ENCODE results near the gene ZNF837. TPM values are rescaled to one million over a fixed set of nuclear protein-coding genes. Genes with fewer than 3 reads are reported as not detected.

The ZNF837 gene
- 1.1 to 1.5 TPM (median 1.2 TPM) in 5 replicates for total RNA-seq (2022; extraction: Qiagen RNA extraction; ENCODE audit: low read depth)

GRCh38 chr19:58380662-58381459 lies at the start of gene ZNF837:
Gene ZNF837, minus strand, starts transcription at chr19:58381030. Its CDS starts 11,698 bp downstream, at chr19:58369332.

DNA sequence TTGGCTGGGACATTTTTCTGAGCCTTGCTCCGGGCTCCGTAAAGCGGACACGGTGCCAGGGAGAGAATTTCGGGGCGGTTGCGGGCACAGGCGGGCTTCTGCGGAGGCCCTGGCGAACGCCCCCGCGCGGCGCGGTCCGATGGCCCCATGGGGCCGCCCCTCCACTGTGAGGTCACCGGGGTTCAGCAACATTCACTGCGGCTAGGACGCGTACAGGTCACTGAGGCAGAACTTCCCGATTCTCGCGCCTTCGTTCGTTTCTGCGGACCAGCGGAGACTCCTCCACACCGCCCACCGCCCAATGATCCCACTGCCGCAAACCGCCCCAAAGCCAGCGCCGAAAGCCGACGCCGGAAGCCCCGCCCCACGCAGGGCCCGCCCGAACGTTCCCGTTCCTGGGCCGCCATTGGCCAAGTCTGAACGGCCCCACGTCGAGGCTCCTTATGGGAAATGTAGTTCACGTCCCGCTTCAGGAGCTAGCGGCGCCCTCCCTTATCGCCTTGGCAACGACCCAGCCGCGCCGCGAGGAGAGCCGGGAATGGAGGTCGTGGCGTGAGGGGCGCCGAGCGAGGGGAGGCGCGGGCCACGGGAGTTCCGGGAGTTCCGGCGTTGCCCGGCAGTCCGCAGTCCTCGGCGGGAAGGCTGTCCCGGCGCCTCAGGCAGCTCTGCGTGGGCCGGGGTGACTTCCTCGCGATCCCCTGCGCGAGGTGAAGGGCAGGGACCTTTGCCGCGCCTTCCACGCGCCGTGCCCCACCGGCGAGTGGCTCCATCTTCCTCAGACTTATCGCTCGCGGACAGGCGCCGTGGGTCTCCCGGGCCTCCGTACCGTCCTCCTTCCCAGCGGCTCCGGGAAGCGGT lies 27.6 kb upstream of the ZNF837 start, which contains the start of gene ZNF584:
Gene ZNF584 (plus strand): TSS at position 498 of the 858 bp plus-strand sequence. CDS start 499 bp downstream, outside the sequence.

DNA sequence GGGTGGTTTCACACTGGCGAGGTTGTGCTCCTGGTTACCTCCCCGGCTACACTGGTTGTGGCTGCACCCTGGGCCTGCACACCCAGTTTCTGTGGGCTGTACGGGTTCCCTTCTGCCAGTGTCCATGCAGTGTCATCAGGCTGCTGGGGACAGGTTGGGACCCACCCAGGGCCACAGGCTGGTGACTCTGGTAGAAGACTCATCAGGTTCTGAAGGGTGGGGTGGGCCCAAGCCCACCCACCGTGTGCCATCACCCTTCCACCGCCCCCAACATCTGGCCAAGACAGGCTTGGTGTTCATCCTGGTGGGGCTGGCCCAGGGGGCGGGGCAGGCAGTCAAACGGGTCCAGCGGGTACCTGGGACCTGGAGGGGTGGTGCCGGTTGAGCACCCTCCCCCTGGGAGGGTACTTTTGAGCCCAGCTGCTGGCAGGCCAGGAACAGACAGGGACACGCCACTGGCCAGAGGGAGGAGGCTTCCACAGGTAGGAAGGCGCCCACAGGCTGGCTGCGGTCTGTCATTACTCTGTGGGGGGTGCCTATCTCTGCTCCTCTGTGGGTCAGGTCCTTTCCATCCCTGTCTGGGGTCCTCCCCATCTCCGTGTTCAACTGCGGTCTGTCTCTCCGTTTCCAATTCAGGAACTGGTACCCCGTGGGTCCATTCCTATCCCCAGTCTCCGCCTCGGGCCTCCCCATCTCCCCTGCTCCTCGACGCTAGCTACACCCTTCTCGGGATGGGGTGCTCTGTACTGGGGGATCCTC lies 14.6 kb upstream of the ZNF837 start, which contains the start of gene RNF225:
Gene RNF225 (plus strand): TSS at position 437 of the 759 bp plus-strand sequence. CDS start 434 bp downstream, outside the sequence.

DNA sequence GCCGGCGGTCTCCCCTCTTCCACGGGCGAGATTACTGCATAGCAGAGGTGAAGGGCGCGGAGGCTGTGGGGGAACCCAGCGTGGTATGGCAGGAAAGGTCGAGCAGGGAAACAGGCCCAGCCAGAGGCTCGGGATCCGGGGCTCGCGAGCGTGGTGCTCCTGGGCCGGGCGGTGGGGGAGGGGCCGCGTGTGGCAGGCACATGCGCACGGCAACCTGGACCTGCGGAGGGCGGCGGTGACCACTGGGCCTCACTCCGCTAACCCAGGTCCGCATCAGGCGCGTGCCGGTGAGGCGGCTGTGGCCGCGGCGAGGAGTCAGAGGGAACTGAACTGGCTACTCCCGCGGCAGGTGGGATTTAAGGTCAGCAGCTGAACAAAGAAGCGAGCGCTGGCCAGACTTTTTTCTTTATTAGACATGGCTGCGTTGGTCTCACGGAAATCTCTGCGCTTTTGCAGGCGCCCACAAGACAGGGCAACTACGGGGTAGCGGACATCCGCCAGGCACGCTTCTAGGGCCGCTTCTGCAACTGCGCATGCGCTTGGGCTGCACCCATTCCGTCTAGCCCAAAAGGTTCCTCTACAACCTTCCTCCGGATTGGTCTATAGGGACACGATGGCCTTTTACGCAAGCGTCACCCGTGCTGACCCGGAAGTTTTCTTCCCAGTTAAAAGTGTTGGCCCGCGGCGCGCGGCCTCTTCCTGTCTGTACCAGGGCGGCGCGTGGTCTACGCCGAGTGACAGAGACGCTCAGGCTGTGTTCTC lies 5.9 kb upstream of the ZNF837 start, which contains the start of gene RPS5:
Gene RPS5 (plus strand): TSS at position 694 of the 762 bp plus-strand sequence. CDS start 869 bp downstream, outside the sequence.

DNA sequence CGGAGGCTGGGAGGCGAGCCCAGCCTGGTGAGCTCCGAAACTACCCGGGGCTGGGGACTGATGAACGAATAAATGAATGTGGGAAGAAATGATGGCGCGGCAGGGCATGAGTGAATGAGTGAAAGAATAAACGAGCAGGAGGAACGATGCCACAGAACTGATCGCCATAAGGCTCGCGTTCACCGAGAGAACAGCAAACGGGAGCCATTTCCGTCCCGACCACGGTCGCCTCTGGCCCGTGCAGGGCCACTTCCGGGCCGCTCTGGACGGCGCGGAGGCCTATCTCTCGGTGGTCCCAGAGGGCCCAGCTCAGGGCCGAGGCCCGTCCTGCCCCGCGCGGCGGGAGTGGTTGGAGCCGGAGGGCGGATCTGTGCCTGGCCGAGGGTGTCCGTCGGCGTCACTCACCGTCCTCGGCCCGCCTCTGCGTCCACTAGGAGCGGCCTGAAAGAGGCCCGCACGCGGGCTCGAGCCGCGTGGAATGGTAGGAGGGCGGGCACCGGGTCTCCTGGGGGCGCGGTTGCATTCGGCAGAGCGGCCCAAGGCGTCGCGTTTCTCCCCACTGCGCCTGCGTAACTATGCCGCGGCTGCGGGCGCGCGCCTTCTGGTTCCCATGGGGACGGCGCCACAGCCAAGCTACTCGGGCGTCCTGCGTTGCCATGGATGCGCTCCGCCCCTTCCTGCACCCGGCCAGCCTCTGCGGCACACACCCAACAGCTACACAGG lies 18.4 kb downstream of the ZNF837 start, which contains the start of gene ZNF497:
Gene ZNF497 (minus strand): TSS at position 480 of the 723 bp plus-strand sequence. CDS start 5,116 bp downstream, outside the sequence.

DNA sequence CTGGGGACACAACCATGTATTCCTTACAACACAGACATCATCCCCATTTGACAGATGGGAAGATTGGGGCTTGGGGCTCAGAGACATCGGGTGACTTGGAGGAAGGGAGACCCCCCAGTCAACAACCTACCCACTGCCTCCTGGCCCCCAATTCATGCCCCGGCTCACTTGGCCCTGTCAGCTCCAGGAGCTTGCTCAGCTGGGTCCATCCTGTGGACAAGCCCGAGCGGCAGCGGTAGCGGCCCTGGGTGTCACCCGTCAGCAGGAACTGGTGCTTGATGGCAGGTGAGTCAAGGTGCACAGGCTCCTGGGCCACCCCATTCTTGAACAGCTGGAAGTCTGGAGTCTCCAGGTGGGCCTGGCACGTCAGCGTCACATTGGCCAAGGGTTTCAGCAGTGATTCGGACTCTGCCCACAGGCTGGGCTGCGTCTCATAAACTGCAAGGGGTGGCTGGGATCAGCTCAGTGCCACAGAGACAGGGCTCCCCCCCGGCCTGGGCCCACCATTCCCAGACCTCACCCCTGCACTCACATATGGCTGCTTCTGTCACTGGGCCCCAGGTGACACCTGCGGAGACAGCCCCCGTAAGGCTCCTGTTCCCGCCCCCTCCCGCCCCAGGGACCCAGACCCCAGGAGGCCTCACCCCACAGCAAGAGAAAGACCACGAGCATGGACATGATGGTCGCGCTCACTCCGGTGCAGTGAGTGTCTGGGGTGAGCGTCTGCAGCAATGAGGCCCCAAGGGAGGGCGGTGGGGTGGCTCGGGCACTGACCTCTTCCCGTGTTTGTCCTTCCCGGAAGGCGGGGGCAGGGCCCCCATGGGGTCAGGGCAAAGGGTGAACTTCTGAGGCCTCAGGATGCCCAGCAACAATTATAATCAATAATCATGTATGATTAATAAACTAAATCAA lies 27.8 kb downstream of the ZNF837 start, which contains the start of gene A1BG:
Gene A1BG (minus strand): TSS at position 733 of the 912 bp plus-strand sequence. CDS start 55 bp downstream, at position 678.

DNA sequence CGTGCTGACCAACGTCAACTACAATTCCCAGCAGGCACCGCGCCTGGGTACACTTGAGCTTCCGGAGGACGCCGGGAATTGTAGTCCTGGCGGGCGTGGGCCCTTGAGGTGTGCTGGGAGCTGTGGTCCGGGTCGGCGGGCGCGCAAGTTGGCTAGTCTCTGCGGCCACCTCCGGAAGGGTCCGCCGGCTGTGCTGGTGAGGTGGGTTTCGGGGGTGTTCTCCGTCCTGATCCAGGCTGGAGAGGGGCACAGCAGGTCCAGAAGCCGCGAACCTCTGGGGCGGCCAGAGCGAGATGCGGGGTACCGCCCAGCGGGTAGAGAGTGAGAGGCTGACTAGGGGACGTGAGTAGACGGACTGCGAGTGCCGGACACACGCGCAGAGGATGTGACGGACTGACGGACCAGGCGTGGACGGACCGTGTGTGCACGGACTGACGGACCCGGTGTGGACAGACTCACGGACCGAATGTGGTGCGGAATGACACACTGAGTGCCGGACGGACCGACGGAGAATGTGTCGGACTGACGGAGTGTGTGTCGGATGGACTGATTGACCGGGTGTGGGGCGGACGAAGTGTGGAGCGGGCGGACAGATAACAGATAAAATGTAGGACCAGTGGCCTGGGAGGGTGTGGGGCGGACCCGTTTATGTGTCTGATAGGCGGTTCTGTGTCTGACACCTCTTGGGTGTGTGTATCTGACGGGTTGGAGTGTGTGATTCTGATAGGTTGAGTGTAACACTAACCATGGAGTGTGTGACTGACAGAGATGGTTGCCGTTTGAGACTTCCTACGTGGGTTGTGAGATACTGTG lies 53.7 kb downstream of the ZNF837 start, which contains the start of gene ZSCAN22:
Gene ZSCAN22 (plus strand): TSS at position 81 of the 813 bp plus-strand sequence. CDS start 7,809 bp downstream, outside the sequence.

Other genes with a start within 250 kb of the ZNF837 start
- 2.9 to 3.3 TPM (median 3.1 TPM) in 5 replicates for gene ZNF329, start 230.2 kb downstream of the ZNF837 start, total RNA-seq (2022; extraction: Qiagen RNA extraction; ENCODE audit: low read depth)
- 14.5 to 16.5 TPM (median 15.7 TPM) in 5 replicates for gene ZNF274, start 198.0 kb downstream of the ZNF837 start, total RNA-seq (2022; extraction: Qiagen RNA extraction; ENCODE audit: low read depth)
- gene ZNF544, start 152.1 kb downstream of the ZNF837 start, total RNA-seq (2022; extraction: Qiagen RNA extraction; ENCODE audit: low read depth) = 11.6 to 24.4 TPM (median 19.0 TPM) in 5 replicates
- 1.3 to 1.5 TPM (median 1.3 TPM) in 5 replicates for gene ZNF8, start 102.1 kb downstream of the ZNF837 start, total RNA-seq (2022; extraction: Qiagen RNA extraction; ENCODE audit: low read depth)
- gene ERVK3-1, start 75.7 kb downstream of the ZNF837 start, total RNA-seq (2022; extraction: Qiagen RNA extraction; ENCODE audit: low read depth) = 90.7 to 110 TPM (median 98.8 TPM) in 5 replicates
- gene ZSCAN22, start 54.0 kb downstream of the ZNF837 start, total RNA-seq (2022; extraction: Qiagen RNA extraction; ENCODE audit: low read depth) = 2.1 to 3.3 TPM (median 2.9 TPM) in 5 replicates
- gene A1BG, start 27.5 kb downstream of the ZNF837 start, total RNA-seq (2022; extraction: Qiagen RNA extraction; ENCODE audit: low read depth) = 9.9 to 13.7 TPM (median 12.2 TPM) in 5 replicates
- 0.80 to 1.7 TPM (median 1.5 TPM) in 5 replicates for gene ZNF497, start 18.3 kb downstream of the ZNF837 start, total RNA-seq (2022; extraction: Qiagen RNA extraction; ENCODE audit: low read depth)
- 2,263 to 2,574 TPM (median 2,501 TPM) in 5 replicates for gene RPS5, start 6.2 kb upstream of the ZNF837 start, total RNA-seq (2022; extraction: Qiagen RNA extraction; ENCODE audit: low read depth)
- 0.13 to 0.22 TPM in 2 of 5 replicates, not detected in the others for gene RNF225, start 14.6 kb upstream of the ZNF837 start, total RNA-seq (2022; extraction: Qiagen RNA extraction; ENCODE audit: low read depth)
- 18.6 to 22.4 TPM (median 18.8 TPM) in 5 replicates for gene ZNF584, start 27.6 kb upstream of the ZNF837 start, total RNA-seq (2022; extraction: Qiagen RNA extraction; ENCODE audit: low read depth)
- 0.07 to 0.16 TPM (median 0.08 TPM) in 4 of 5 replicates, not detected in the other for gene ZNF132, start 59.1 kb upstream of the ZNF837 start, total RNA-seq (2022; extraction: Qiagen RNA extraction; ENCODE audit: low read depth)
- gene ZNF324B, start 70.6 kb upstream of the ZNF837 start, total RNA-seq (2022; extraction: Qiagen RNA extraction; ENCODE audit: low read depth) = 7.4 to 8.4 TPM (median 7.8 TPM) in 5 replicates
- 9.1 to 11.9 TPM (median 9.7 TPM) in 5 replicates for gene ZNF324, start 86.0 kb upstream of the ZNF837 start, total RNA-seq (2022; extraction: Qiagen RNA extraction; ENCODE audit: low read depth)
- 11.7 to 14.6 TPM (median 13.1 TPM) in 5 replicates for gene ZNF446, start 95.3 kb upstream of the ZNF837 start, total RNA-seq (2022; extraction: Qiagen RNA extraction; ENCODE audit: low read depth)
- 24.4 to 34.2 TPM (median 28.6 TPM) in 5 replicates for gene SLC27A5, start 131.0 kb upstream of the ZNF837 start, total RNA-seq (2022; extraction: Qiagen RNA extraction; ENCODE audit: low read depth)
- 11.6 to 19.5 TPM (median 16.8 TPM) in 5 replicates for gene ZBTB45, start 138.8 kb upstream of the ZNF837 start, total RNA-seq (2022; extraction: Qiagen RNA extraction; ENCODE audit: low read depth)
- 659 to 835 TPM (median 753 TPM) in 5 replicates for gene TRIM28, start 163.0 kb upstream of the ZNF837 start, total RNA-seq (2022; extraction: Qiagen RNA extraction; ENCODE audit: low read depth)
- 183 to 204 TPM (median 191 TPM) in 5 replicates for gene CHMP2A, start 174.1 kb upstream of the ZNF837 start, total RNA-seq (2022; extraction: Qiagen RNA extraction; ENCODE audit: low read depth)
- 135 to 153 TPM (median 147 TPM) in 5 replicates for gene UBE2M, start 177.6 kb upstream of the ZNF837 start, total RNA-seq (2022; extraction: Qiagen RNA extraction; ENCODE audit: low read depth)
- gene MZF1, start 192.3 kb upstream of the ZNF837 start, total RNA-seq (2022; extraction: Qiagen RNA extraction; ENCODE audit: low read depth) = 12.5 to 18.1 TPM (median 16.9 TPM) in 5 replicates

Measured in A549 treated with DMSO at 1 μM for 4 hours (cell line).